ENCODE measurements around the gene GRK5. TPM values are rescaled to one million over a fixed set of nuclear protein-coding genes. Genes with fewer than 3 reads are reported as not detected.
"Not testable (repeated sequence)": the region's sequence is repeated elsewhere in the genome, so short reads cannot be mapped to it uniquely, and the experiment has no call there.

The GRK5 gene
- total RNA-seq, 1 donor, result 20.5 TPM

GRCh38 chr10:119272736-119273135 lies 65.4 kb downstream of the GRK5 start:
- TF ChIP-seq CTCF (IDR thresholded peaks at IDR 0.05; ENCODE audit: insufficient read depth, low read length), result no peak
- H3K4me3 ChIP-seq (ENCODE audit: low read depth, low read length), result no peak overlapping the region

GRCh38 chr10:119273413-119273812 lies 66.0 kb downstream of the GRK5 start:
- TF ChIP-seq CTCF (IDR thresholded peaks at IDR 0.05; ENCODE audit: insufficient read depth, low read length), result no peak
- no peak overlapping the region for H3K4me3 ChIP-seq (ENCODE audit: low read depth, low read length)
- DNase-seq (ENCODE audit: low read depth), result no peak

More at GRCh38 chr10:119272736-119273135, 65.4 kb downstream of the GRK5 start:
- DNase-seq (ENCODE audit: low read depth), result no peak

- no peak for DNase-seq (ENCODE audit: low read depth)
- TF ChIP-seq CTCF (IDR thresholded peaks at IDR 0.05; ENCODE audit: insufficient read depth, low read length), result no peak
Measured at GRCh38 chr10:119274519-119275045, 67.2 kb downstream of the GRK5 start.

GRCh38 chr10:119275085-119275484 lies 67.7 kb downstream of the GRK5 start:
- H3K4me3 ChIP-seq (ENCODE audit: low read depth, low read length), result no peak overlapping the region
- no peak for DNase-seq (ENCODE audit: low read depth)
- no peak for TF ChIP-seq CTCF (IDR thresholded peaks at IDR 0.05; ENCODE audit: insufficient read depth, low read length)

More at GRCh38 chr10:119274519-119275045, 67.2 kb downstream of the GRK5 start:
- H3K4me3 ChIP-seq (ENCODE audit: low read depth, low read length), result no peak overlapping the region

- H3K4me3 ChIP-seq (ENCODE audit: low read depth, low read length); DNase-seq (ENCODE audit: low read depth): not testable (repeated sequence)
Measured at GRCh38 chr10:119276194-119276593, 68.8 kb downstream of the GRK5 start.

GRCh38 chr10:119278126-119278709 lies 70.8 kb downstream of the GRK5 start:
- TF ChIP-seq CTCF (IDR thresholded peaks at IDR 0.05; ENCODE audit: insufficient read depth, low read length), result no peak
- H3K4me3 ChIP-seq (ENCODE audit: low read depth, low read length), result no peak overlapping the region
- no peak for DNase-seq (ENCODE audit: low read depth)

- no peak for TF ChIP-seq CTCF (IDR thresholded peaks at IDR 0.05; ENCODE audit: insufficient read depth, low read length)
- no peak for DNase-seq (ENCODE audit: low read depth)
- H3K4me3 ChIP-seq (ENCODE audit: low read depth, low read length), result no peak overlapping the region
Measured at GRCh38 chr10:119279441-119279840, 72.1 kb downstream of the GRK5 start.

All from fibroblast of the aortic adventitia (primary cell).